ENCODE data around the gene LRRC8D. TPM values are rescaled to one million over a fixed set of nuclear protein-coding genes. Genes with fewer than 3 reads are reported as not detected.

Gene LRRC8D
- polyA plus RNA-seq, 2 of the 4 experiments (the other 2 are of a cell fraction) = 41.8 to 76.7 TPM

DNA sequence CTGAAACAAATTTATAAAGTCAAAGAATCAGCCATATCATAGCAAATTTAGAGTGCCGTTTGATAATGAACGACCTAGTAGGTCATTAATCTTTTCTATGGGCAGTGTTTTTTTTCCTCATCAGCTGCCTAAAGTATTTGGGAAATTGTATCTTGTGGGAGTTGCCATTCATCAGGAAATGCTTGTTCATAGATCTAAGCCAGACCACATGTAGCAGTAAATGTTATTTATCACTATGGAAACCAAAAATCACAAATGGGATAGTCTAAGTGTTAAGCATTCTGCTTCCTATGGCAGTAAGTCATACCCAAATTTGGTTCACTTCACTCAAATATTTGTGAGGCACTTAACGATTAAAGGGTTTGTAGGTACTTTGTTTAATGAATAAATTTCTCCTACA, 52.9 kb downstream of the LRRC8D start (continued):
- TF ChIP-seq FOSL2 (IDR thresholded peaks at IDR 0.05) = no peak
- no peak for TF ChIP-seq FOSL2 (CRISPR knock-in tag; IDR thresholded peaks at IDR 0.05)
- TF ChIP-seq CBX2 (IDR thresholded peaks at IDR 0.05; ENCODE audit: borderline replicate concordance, low read depth) = no peak
- no peak for TF ChIP-seq RCOR1 (IDR thresholded peaks at IDR 0.05; ENCODE audit: low read depth, low read length)
- no peak for TF ChIP-seq ZFP36 (IDR thresholded peaks at IDR 0.05; ENCODE audit: borderline replicate concordance, partially characterized antibody)

DNA sequence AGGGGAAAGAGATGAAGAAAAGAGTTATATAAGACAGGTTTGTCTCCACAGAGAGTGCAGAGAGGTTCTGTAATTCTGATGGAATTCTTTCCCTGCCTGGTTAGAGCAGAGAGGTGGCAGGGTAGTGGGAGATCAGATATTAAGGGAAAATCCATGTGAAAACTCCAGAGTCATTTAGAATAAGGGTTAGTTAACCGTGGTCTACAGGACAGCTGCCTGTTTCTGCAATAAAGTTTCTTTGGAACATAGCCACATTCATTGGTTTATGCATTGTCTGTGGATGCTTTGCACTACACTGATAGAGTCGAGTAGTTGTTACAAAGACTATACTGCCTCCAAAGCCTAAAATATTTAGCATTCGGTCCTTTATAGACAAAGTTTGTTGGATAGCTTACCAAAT, 55.6 kb downstream of the LRRC8D start:
- WGBS (ENCODE audit: missing lambda C conversion rate) = 85% methylated on average over 3 of the region's 3 CpGs
- POLR2A ChIA-PET = no interaction called here
- no peak for TF ChIP-seq EHF (CRISPR knock-in tag; IDR thresholded peaks at IDR 0.05)
- no peak for TF ChIP-seq RARB (CRISPR knock-in tag; IDR thresholded peaks at IDR 0.05)
- TF ChIP-seq, protein P1, sequence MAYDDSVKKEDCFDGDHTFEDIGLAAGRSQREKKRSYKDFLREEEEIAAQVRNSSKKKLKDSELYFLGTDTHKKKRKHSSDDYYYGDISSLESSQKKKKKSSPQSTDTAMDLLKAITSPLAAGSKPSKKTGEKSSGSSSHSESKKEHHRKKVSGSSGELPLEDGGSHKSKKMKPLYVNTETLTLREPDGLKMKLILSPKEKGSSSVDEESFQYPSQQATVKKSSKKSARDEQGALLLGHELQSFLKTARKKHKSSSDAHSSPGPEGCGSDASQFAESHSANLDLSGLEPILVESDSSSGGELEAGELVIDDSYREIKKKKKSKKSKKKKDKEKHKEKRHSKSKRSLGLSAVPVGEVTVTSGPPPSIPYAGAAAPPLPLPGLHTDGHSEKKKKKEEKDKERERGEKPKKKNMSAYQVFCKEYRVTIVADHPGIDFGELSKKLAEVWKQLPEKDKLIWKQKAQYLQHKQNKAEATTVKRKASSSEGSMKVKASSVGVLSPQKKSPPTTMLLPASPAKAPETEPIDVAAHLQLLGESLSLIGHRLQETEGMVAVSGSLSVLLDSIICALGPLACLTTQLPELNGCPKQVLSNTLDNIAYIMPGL (CRISPR knock-in tag; IDR thresholded peaks at IDR 0.05; ENCODE audit: borderline replicate concordance) = no peak
- TF ChIP-seq NFE2L2 (conservative IDR thresholded peaks at IDR 0.05; ENCODE audit: low read length) = no peak
- TF ChIP-seq ZC3H11A (IDR thresholded peaks at IDR 0.05) = no peak
- no peak for TF ChIP-seq MYC (IDR thresholded peaks at IDR 0.05; ENCODE audit: borderline replicate concordance, low read length)
- TF ChIP-seq BHLHE40 (IDR thresholded peaks at IDR 0.05; ENCODE audit: low read depth, low read length) = no peak
- Histone ChIP-seq H3K4me3 (no peak overlapping the region), H3K4me2 (no peak overlapping the region), H3K4me1 (peaks cover 17% of the 10 kb centered on the region), H3K9me3 (no peaks in the 10 kb centered on the region), H3K27ac (no peak overlapping the region)
- no peak for DNase-seq (ENCODE audit: low read depth in 1 of 2, low spot score in 1 of 2)
- CTCF ChIA-PET = interaction anchor here (2.2 to 2.3 kb wide), 2 partner anchors 33 to 111 kb away, joined by 7 to 11 read pairs; no protein-coding TSS in a partner anchor
- no peak for ATAC-seq
- FAIRE-seq = no peak

DNA sequence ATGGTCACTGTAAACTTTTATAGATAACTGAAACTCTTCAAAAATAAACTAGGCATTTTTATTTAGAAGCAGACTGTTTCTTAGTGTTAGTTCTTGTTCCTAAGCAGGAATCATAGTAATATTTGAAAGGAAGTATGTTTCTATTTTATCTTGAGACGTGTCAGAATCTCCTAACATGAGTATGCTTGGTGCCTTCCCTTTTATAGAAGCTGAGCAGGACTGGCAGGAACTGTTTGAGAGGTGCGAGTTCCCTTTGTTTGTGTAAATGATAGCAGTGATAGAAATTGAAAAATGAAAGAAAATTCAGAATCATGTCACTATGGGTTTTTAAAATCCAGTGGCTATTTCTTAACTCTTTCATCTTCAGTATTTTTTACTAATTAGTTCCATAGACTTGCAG, 56.9 kb downstream of the LRRC8D start:
- CTCF ChIA-PET = interaction anchor here (0.6 to 2.3 kb wide), 2 partner anchors 110 to 512 kb away, joined by 3 to 11 read pairs; no protein-coding TSS in a partner anchor
- Histone ChIP-seq H3K4me2 (no peak overlapping the region), H3K27ac (no peak overlapping the region), H3K4me1 (peaks cover 12% of the 10 kb centered on the region), H3K4me3 (no peak overlapping the region), H3K9me3 (no peaks in the 10 kb centered on the region)
- WGBS (ENCODE audit: missing lambda C conversion rate) = 94% methylated on average over 2 of the region's 2 CpGs
- DNase-seq (ENCODE audit: low read depth in 1 of 2, low spot score in 1 of 2) (no peak), ATAC-seq (no peak), FAIRE-seq (no peak)
- POLR2A ChIA-PET = no interaction called here
- no peak for TF ChIP-seq SREBF2 (IDR thresholded peaks at IDR 0.05)

DNA sequence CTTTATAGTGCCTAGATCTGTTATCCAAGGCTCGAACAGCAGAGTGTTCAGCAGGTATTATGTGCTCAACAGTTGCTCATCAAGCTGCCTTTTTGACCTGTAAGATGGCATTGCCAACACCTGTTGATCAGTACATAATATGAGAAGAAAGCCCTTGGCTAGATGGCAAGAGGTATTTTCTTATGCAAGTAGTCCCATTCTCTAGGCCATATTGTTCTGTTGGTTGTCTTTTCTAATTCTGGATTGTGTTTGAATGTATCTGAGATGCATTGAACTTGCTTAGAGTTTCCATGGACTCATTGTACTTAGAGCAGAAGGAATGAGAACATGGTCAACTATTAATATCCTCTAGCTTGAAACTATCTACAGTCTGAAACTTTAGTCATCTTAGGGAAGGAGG, 57.4 kb downstream of the LRRC8D start:
- TF ChIP-seq FOXS1 (CRISPR knock-in tag; IDR thresholded peaks at IDR 0.05) (no peak), ZC3H11A (IDR thresholded peaks at IDR 0.05) (no peak), KDM1A (IDR thresholded peaks at IDR 0.05; ENCODE audit: low read depth) (no peak), ZSCAN20 (CRISPR knock-in tag; IDR thresholded peaks at IDR 0.05) (no peak), EHMT2 (IDR thresholded peaks at IDR 0.05; ENCODE audit: low read depth) (no peak), POLR2A (IDR thresholded peaks at IDR 0.05; ENCODE audit: low read length) (no peak)
- TF ChIP-seq, protein P2, sequence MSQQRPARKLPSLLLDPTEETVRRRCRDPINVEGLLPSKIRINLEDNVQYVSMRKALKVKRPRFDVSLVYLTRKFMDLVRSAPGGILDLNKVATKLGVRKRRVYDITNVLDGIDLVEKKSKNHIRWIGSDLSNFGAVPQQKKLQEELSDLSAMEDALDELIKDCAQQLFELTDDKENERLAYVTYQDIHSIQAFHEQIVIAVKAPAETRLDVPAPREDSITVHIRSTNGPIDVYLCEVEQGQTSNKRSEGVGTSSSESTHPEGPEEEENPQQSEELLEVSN (IDR thresholded peaks at IDR 0.05; ENCODE audit: borderline replicate concordance, low read depth) = no peak
- TF ChIP-seq, protein P3, sequence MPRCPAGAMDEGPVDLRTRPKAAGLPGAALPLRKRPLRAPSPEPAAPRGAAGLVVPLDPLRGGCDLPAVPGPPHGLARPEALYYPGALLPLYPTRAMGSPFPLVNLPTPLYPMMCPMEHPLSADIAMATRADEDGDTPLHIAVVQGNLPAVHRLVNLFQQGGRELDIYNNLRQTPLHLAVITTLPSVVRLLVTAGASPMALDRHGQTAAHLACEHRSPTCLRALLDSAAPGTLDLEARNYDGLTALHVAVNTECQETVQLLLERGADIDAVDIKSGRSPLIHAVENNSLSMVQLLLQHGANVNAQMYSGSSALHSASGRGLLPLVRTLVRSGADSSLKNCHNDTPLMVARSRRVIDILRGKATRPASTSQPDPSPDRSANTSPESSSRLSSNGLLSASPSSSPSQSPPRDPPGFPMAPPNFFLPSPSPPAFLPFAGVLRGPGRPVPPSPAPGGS (IDR thresholded peaks at IDR 0.05) = no peak
- POLR2A ChIA-PET = no interaction called here
- peaks cover 12% of the 10 kb centered on the region for H3K4me1 ChIP-seq

More for the DNA sequence above, 57.4 kb downstream of the LRRC8D start:
- Histone ChIP-seq H3K27ac (no peak overlapping the region), H3K9me3 (no peaks in the 10 kb centered on the region), H3K4me3 (no peak overlapping the region), H3K4me2 (no peak overlapping the region)
- ATAC-seq (no peak), DNase-seq (ENCODE audit: low read depth in 1 of 2, low spot score in 1 of 2) (no peak), FAIRE-seq (no peak)
- CTCF ChIA-PET = interaction anchor here (0.6 to 1.5 kb wide), 3 partner anchors 50 to 511 kb away, joined by 3 to 4 read pairs (median 3); no protein-coding TSS in a partner anchor
- 83% methylated on average over 1 of the region's 1 CpG for WGBS (ENCODE audit: missing lambda C conversion rate)
